IMR-90 (cell line): Measurements from ENCODE around the gene CACNB2. TPM values are rescaled to one million over a fixed set of nuclear protein-coding genes. Genes with fewer than 3 reads are reported as not detected.

Source experiments
- ATAC-seq: fragments of 200-7000 bp; cut with Tn5 transposase; 2 replicates; pipeline ENCODE4 v1.9.1; 2020; ENCODE audit warnings: low read depth, mild to moderate bottlenecking, moderate library complexity
- BruUV-seq: library from RNA; stranded (reverse); fragments of 400-500 nt; replicated peaks from 2 replicates; lab custom pipeline; 2021; lab: Mats Ljungman, UMichigan
- CTCF ChIA-PET: fragments of 300-600 bp; formaldehyde crosslinking; extraction: SDS; loops from one replicate; lab custom pipeline; 2021; ENCODE audit warnings: antibody characterized with exemption; lab: Yijun Ruan, JAX
- POLR2A ChIA-PET: fragments of 300-600 bp; sonication (Branson Sonifier 250); formaldehyde crosslinking; loops from one replicate; lab custom pipeline; 2022; ENCODE audit warnings: antibody characterized with exemption; ENCODE audit not compliant: unreplicated experiment; lab: Charles Lee
- DNase-seq: peaks from one replicate; pipeline ENCODE4 v3.0.0; 2013
- H2AFZ ChIP-seq: replicated peaks from 2 replicates; pipeline ENCODE3; 2013; ENCODE audit warnings: low read length, mild to moderate bottlenecking; ENCODE audit not compliant: poor library complexity
- H2AK5ac ChIP-seq: 2 replicates; pipeline ENCODE4 v1.6.1; 2013; ENCODE audit warnings: low read depth, low read length, inconsistent platforms
- H2AK9ac ChIP-seq: replicated peaks from 2 replicates; pipeline ENCODE3; 2013; ENCODE audit warnings: mild to moderate bottlenecking, low read depth, low read length, moderate library complexity; ENCODE audit not compliant: poor library complexity
- H2BK120ac ChIP-seq: 2 replicates; pipeline ENCODE4 v1.6.1; 2013; ENCODE audit warnings: low read depth, low read length, inconsistent platforms
- H2BK15ac ChIP-seq: 3 replicates; pipeline ENCODE4 v1.6.1; 2013; ENCODE audit warnings: low read depth, low read length, inconsistent platforms
- H2BK20ac ChIP-seq: 2 replicates; pipeline ENCODE4 v1.6.1; 2013; ENCODE audit warnings: low read depth, mild to moderate bottlenecking, inconsistent platforms, low read length, moderate library complexity
- H2BK5ac ChIP-seq: 2 replicates; pipeline ENCODE4 v1.6.1; 2013; ENCODE audit warnings: mild to moderate bottlenecking, low read depth, low read length, inconsistent platforms; ENCODE audit not compliant: poor library complexity, severe bottlenecking
- H3K14ac ChIP-seq: replicated peaks from 2 replicates; pipeline ENCODE4 v1.6.1; 2013; ENCODE audit warnings: low read depth, low read length, inconsistent platforms
- H3K18ac ChIP-seq: 2 replicates; pipeline ENCODE4 v1.6.1; 2013; ENCODE audit warnings: low read depth, low read length, control low read depth
- H3K23ac ChIP-seq: 2 replicates; pipeline ENCODE4 v1.6.1; 2013; ENCODE audit warnings: low read depth, low read length, inconsistent platforms
- H3K27ac ChIP-seq: 2 replicates; pipeline ENCODE4 v1.5.1; 2013; ENCODE audit warnings: mild to moderate bottlenecking, control low read depth, low read length; ENCODE audit not compliant: insufficient read depth
- H3K27me3 ChIP-seq: 2 replicates; pipeline ENCODE4 v1.6.1; 2013; ENCODE audit warnings: low read length; ENCODE audit not compliant: control insufficient read depth, insufficient read depth
- H3K36me3 ChIP-seq: 2 replicates; pipeline ENCODE4 v1.6.1; 2013; ENCODE audit warnings: low read length, mixed read lengths; ENCODE audit not compliant: control insufficient read depth, insufficient read depth
- H3K4ac ChIP-seq: 2 replicates; pipeline ENCODE4 v1.6.1; 2013; ENCODE audit warnings: low read depth, low read length, inconsistent platforms
- H3K4me1 ChIP-seq: 2 replicates; pipeline ENCODE4 v1.6.1; 2013; ENCODE audit warnings: low read length, mixed read lengths; ENCODE audit not compliant: control insufficient read depth, insufficient read depth
- H3K4me2 ChIP-seq: 2 replicates; pipeline ENCODE4 v1.6.1; 2013; ENCODE audit warnings: low read depth, mild to moderate bottlenecking, control low read depth, low read length, moderate library complexity
- H3K4me3 ChIP-seq: 2 replicates; pipeline ENCODE4 v1.5.1; 2013; ENCODE audit warnings: low read depth, mild to moderate bottlenecking, control low read depth, low read length, moderate library complexity; ENCODE audit not compliant: insufficient read depth
- H3K56ac ChIP-seq: 2 replicates; pipeline ENCODE4 v1.6.1; 2013; ENCODE audit warnings: low read length, inconsistent platforms; ENCODE audit not compliant: insufficient read depth; ENCODE audit errors: extremely low read depth
- H3K79me1 ChIP-seq, 2 experiments: 2 replicates each; pipeline ENCODE4 v1.6.1; 2013; ENCODE audit warnings: low read length in 2 of 2, inconsistent platforms in 1 of 2, low read depth in 1 of 2
- H3K9ac ChIP-seq: 2 replicates; pipeline ENCODE4 v1.6.1; 2013; ENCODE audit warnings: low read depth, low read length, control low read depth
- H3K9me1 ChIP-seq: 2 replicates; pipeline ENCODE4 v1.6.1; 2013; ENCODE audit warnings: low read length, inconsistent platforms; ENCODE audit not compliant: insufficient read depth
- H3K9me3 ChIP-seq: 2 replicates; pipeline ENCODE4 v1.6.1; 2013; ENCODE audit warnings: low read length; ENCODE audit not compliant: control insufficient read depth, insufficient read depth
- H4K20me1 ChIP-seq: 2 replicates; pipeline ENCODE4 v1.6.1; 2013; ENCODE audit warnings: low read length, inconsistent platforms; ENCODE audit not compliant: insufficient read depth
- H4K5ac ChIP-seq: 2 replicates; pipeline ENCODE4 v1.6.1; 2013; ENCODE audit warnings: mild to moderate bottlenecking, low read depth, low read length, control low read depth
- H4K8ac ChIP-seq, 2 experiments: 2 replicates each; pipeline ENCODE4 v1.6.1; 2013; ENCODE audit warnings: low read depth in 2 of 2, low read length in 2 of 2, control low read depth in 1 of 2, inconsistent platforms in 1 of 2
- H4K91ac ChIP-seq: 2 replicates; pipeline ENCODE4 v1.6.1; 2013; ENCODE audit warnings: low read depth, low read length, inconsistent platforms; ENCODE audit not compliant: insufficient read depth
- CTCF ChIP-seq: conservative IDR thresholded peaks from 2 replicates; pipeline ENCODE4 v1.5.1; 2012; ENCODE audit warnings: mild to moderate bottlenecking, low read depth, low read length, improper control_type of control experiment
- MAZ ChIP-seq: IDR thresholded peaks from 2 replicates; pipeline ENCODE4 v1.6.1; 2012; ENCODE audit warnings: low read depth, mild to moderate bottlenecking, low read length, improper control_type of control experiment, moderate library complexity, borderline replicate concordance
- RAD21 ChIP-seq: IDR thresholded peaks from 2 replicates; pipeline ENCODE4 v1.6.1; 2012; ENCODE audit warnings: low read length, improper control_type of control experiment
- RFX5 ChIP-seq: IDR thresholded peaks from 2 replicates; pipeline ENCODE4 v1.8.0; 2012; ENCODE audit warnings: low read depth, mild to moderate bottlenecking, low read length, moderate library complexity
- SMC3 ChIP-seq: fragments of 150-350 bp; IDR thresholded peaks from 2 replicates; pipeline ENCODE4 v1.6.1; 2016; ENCODE audit warnings: low read depth, mild to moderate bottlenecking, antibody characterized with exemption, low read length, moderate library complexity
- WGBS, 2 experiments: methylation state at CpG; one replicate each; pipeline versions ENCODE4 v1.1.5 to v1.1.7; 2013; ENCODE audit warnings: missing lambda C conversion rate in 2 of 2; ENCODE audit not compliant: insufficient read length in 1 of 2; ENCODE audit errors: extremely low coverage in 2 of 2; 5-methylcytosine and 5-hydroxymethylcytosine counted together
- dilution Hi-C: fragments of 300-500 bp; cut with HindIII; formaldehyde crosslinking; loops from one replicate; pipeline ENCODE4 v1.14.3; 2018; ENCODE audit warnings: low sequenced_read_pairs; ENCODE audit not compliant: unreplicated experiment
- in situ Hi-C: fragments of 300-500 bp; cut with MboI; formaldehyde crosslinking; loops from 3 replicates; pipeline ENCODE4 v1.14.3; 2019; ENCODE audit warnings: low sequenced_read_pairs, inconsistent platforms, mixed read lengths
- intact Hi-C: fragments of 100-400 bp; cut with micrococcal nuclease; formaldehyde crosslinking; loops from 2 replicates; pipeline ENCODE4 v1.10.0; 2022
- polyA plus RNA-seq, 3 experiments: library from polyadenylated mRNA; depleted of rRNA; stranded (reverse); fragments of >200 nt; gene quantifications; 2 replicates each; pipeline ENCODE4 v1.2.3, GENCODE V29; 2012; ENCODE audit warnings: low replicate concordance in 1 of 3
- total RNA-seq: library from RNA; depleted of rRNA; stranded (reverse); fragments of >200 nt; gene quantifications from 2 replicates; pipeline ENCODE4 v1.2.3, GENCODE V29; 2012

Gene CACNB2
- total and polyA plus RNA-seq, 2 of the 4 experiments (the other 2 are of a cell fraction), result 0.36 TPM

GRCh38 chr10:18214691-18215563 is 74.7 kb downstream of the CACNB2 start:
- H2AK5ac ChIP-seq, result peak overlapping the region; percentile 50; the same call in 1 of the 2 replicates
- TF ChIP-seq CTCF (peak; percentile 90), RAD21 (peak; percentile 92), SMC3 (peak; percentile 89), MAZ (no peak), RFX5 (no peak)
- H3K4ac ChIP-seq, result no peak overlapping the region
- H3K23ac ChIP-seq, result no peak overlapping the region
- no peak overlapping the region for H3K4me2 ChIP-seq
- H3K18ac ChIP-seq, result no peak overlapping the region
- H3K27ac ChIP-seq, result no peak overlapping the region
- H2BK20ac ChIP-seq, result no peak overlapping the region
- ChIA-PET POLR2A (no interaction called here), CTCF (no interaction called here)
- no peaks in the 10 kb centered on the region for H3K9me3 ChIP-seq
- intact Hi-C loops (loop anchor here (1.0 to 5.0 kb wide), 5 partner anchors 73 to 608 kb away; partner anchors contain the start of gene CACNB2), in situ Hi-C loops (loop anchor here (5.0 kb wide), 1 partner anchor 368 kb away; no protein-coding TSS in a partner anchor), dilution Hi-C loops (no loop called here)
- no peak overlapping the region for H2BK5ac ChIP-seq
- no peak overlapping the region for H3K4me3 ChIP-seq
- no peak overlapping the region for H3K14ac ChIP-seq
- 15% methylated on average over 4 of the region's 10 CpGs; no CpG with 5 or more reads in 1 of the 2 experiments for WGBS, 2 experiments
- H3K9ac ChIP-seq, result no peak overlapping the region
- no peak overlapping the region for H2BK120ac ChIP-seq
- no peak overlapping the region for H4K8ac ChIP-seq
- peaks cover 3% of the 10 kb centered on the region for H3K4me1 ChIP-seq
- H3K56ac ChIP-seq, result no peak overlapping the region
- peak; percentile 90 for ATAC-seq
- no peak overlapping the region for H2BK15ac ChIP-seq
- H3K27me3 ChIP-seq, result no peaks in the 10 kb centered on the region; the same call in 1 of the 2 replicates
- H4K5ac ChIP-seq, result no peak overlapping the region
- H4K91ac ChIP-seq, result no peak overlapping the region
- no peak overlapping the region for H2AK9ac ChIP-seq
- no peaks in the 10 kb centered on the region for H3K9me1 ChIP-seq
- H3K36me3 ChIP-seq, result no peaks in the 10 kb centered on the region
- H2AFZ ChIP-seq, result no peak overlapping the region
- peak; percentile 73 for DNase-seq
- H3K79me1 ChIP-seq, result no peaks in the 10 kb centered on the region
- BruUV-seq, result no TSS peak
- no peaks in the 10 kb centered on the region for H4K20me1 ChIP-seq
